Spleen (tissue), 11 donors: ENCODE results near the gene PNPLA2. TPM values are rescaled to one million over a fixed set of nuclear protein-coding genes. Genes with fewer than 3 reads are reported as not detected.

Source experiments
- DNase-seq: peaks from one replicate; pipeline ENCODE4 v3.0.0-alpha.2; 2020
- H3K27ac ChIP-seq, 8 donors: fragments of 200-600 bp; sonication (generic) in 7 of 8; 1 replicate in 4 of 8; 2 replicates in 4 of 8; pipeline versions ENCODE4 v1.5.0 to v1.8.0; 2016 to 2021; ENCODE audit warnings: inconsistent platforms in 4 of 8, mild to moderate bottlenecking in 4 of 8, moderate library complexity in 1 of 8
- H3K27me3 ChIP-seq, 7 donors: fragments of 200-600 bp; sonication (generic) in 6 of 7; replicated peaks in 1 of 7; 1 replicate in 4 of 7; 2 replicates in 3 of 7; pipeline versions ENCODE4 v1.5.0 to v1.8.0; 2016 to 2021; ENCODE audit warnings: inconsistent platforms in 3 of 7, mild to moderate bottlenecking in 1 of 7
- H3K36me3 ChIP-seq, 6 donors: fragments of 200-600 bp; sonication (generic) in 5 of 6; 1 replicate in 4 of 6; 2 replicates in 2 of 6; pipeline versions ENCODE4 v1.5.0 to v1.8.0; 2016 to 2021; ENCODE audit warnings: inconsistent platforms in 2 of 6
- H3K4me1 ChIP-seq, 6 donors: fragments of 200-600 bp; sonication (generic) in 5 of 6; 1 replicate in 3 of 6; 2 replicates in 3 of 6; pipeline versions ENCODE4 v1.5.0 to v1.8.0; 2016 to 2021; ENCODE audit warnings: inconsistent platforms in 3 of 6
- H3K4me3 ChIP-seq, 8 donors: fragments of 200-600 bp; sonication (generic) in 7 of 8; 1 replicate in 4 of 8; 2 replicates in 4 of 8; pipeline versions ENCODE4 v1.5.0 to v1.8.0; 2016 to 2021; ENCODE audit warnings: inconsistent platforms in 4 of 8, mild to moderate bottlenecking in 4 of 8, moderate library complexity in 2 of 8
- H3K9me3 ChIP-seq, 8 donors: fragments of 200-600 bp; sonication (generic) in 7 of 8; 1 replicate in 4 of 8; 2 replicates in 4 of 8; pipeline versions ENCODE4 v1.5.0 to v1.8.0; 2016 to 2021; ENCODE audit warnings: inconsistent platforms in 4 of 8
- CTCF ChIP-seq, 11 experiments: fragments of 200-600 bp in 7 of 11; fragments of 450-650 bp in 4 of 11; sonication (generic) in 4 of 11; IDR thresholded peaks in 8 of 11; conservative IDR thresholded peaks in 3 of 11; 1 replicate in 7 of 11; 2 replicates in 4 of 11; pipeline versions ENCODE4 v1.4.0 to v1.8.0; 2016 to 2021; ENCODE audit warnings: antibody characterized with exemption in 11 of 11, inconsistent platforms in 4 of 11, mild to moderate bottlenecking in 1 of 11
- POLR2A ChIP-seq, 3 donors: fragments of 450-650 bp; IDR thresholded peaks; one replicate each; pipeline ENCODE4 v1.5.1; 2017; ENCODE audit warnings: antibody characterized with exemption in 3 of 3, mild to moderate bottlenecking in 1 of 3
- POLR2AphosphoS5 ChIP-seq, 3 donors: sonication (generic); formaldehyde crosslinking; IDR thresholded peaks; one replicate each; pipeline ENCODE4 v1.5.1; 2017; ENCODE audit warnings: antibody characterized with exemption in 3 of 3
- WGBS, 5 donors: extraction: QIAGEN DNeasy Blood & Tissue Kit in 3 of 5; methylation state at CpG; one replicate each; pipeline versions ENCODE4 v1.1.5 to v1.1.7; 2013 to 2018; 5-methylcytosine and 5-hydroxymethylcytosine counted together
- intact Hi-C: fragments of 100-400 bp; cut with DNase I; formaldehyde crosslinking; loops from one replicate; pipeline ENCODE4 v1.15.0; 2023; ENCODE audit warnings: low total_unique reads
- polyA plus RNA-seq, 3 donors: library from polyadenylated mRNA; stranded (reverse); fragments of 200-250 nt; gene quantifications; one replicate each; pipeline ENCODE4 v1.2.1, GENCODE V29; 2013
- total RNA-seq, 7 donors: library from RNA; depleted of rRNA in 3 of 7; stranded (reverse); fragments of >200 nt in 3 of 7; fragmentation: NEBNext Ultra II Directional in 4 of 7; extraction: Animal tissue kit (Norgen Biotek cat#: 25700) in 4 of 7; gene quantifications; one replicate each; pipeline versions ENCODE4 v1.1.0 to v1.2.1, GENCODE V29; 2016 to 2021
- donor health status: healthy with polysubstance abuse.
- donor health status: DM: no; HTN: no; CAD: no; lungs with moderate emphysema.
- donor health status: DM: no; HTN: no; CAD: no.
- donor health status: Bipolar disorder and iron deficiency.
- donor health status: healthy.
- donor health status: DM: no; HTN: no; CAD: no.
- donor health status: DM: yes; HTN: yes; CAD: no.

Gene PNPLA2
- total and polyA plus RNA-seq, 10 donors: 46.3 to 131 (median 107) TPM

GRCh38 chr11:795634-796564, 22.8 kb upstream of the PNPLA2 start:
- TF ChIP-seq POLR2AphosphoS5 (IDR thresholded peaks at IDR 0.05): peak; percentile 71 to 78 (median 77)
- TF ChIP-seq POLR2A (IDR thresholded peaks at IDR 0.05): no peak
- no peak for TF ChIP-seq CTCF (IDR thresholded peaks at IDR 0.05 in 8 of 11, conservative IDR thresholded peaks at IDR 0.05 in 3 of 11)
- no peaks in the 10 kb centered on the region for H3K9me3 ChIP-seq
- peak overlapping the region; percentile 78 to 96 (median 89) for H3K27ac ChIP-seq
- H3K36me3 ChIP-seq: peaks cover 0 to 59% (median 32%) of the 10 kb centered on the region in 6 donors
- peak overlapping the region; percentile 46 to 96 (median 92) for H3K4me3 ChIP-seq
- intact Hi-C loops: no loop called here
- peak; percentile 94 for DNase-seq
- H3K4me1 ChIP-seq: peaks cover 15 to 49% (median 42%) of the 10 kb centered on the region in 6 donors
- 3 to 7% (median 4%) methylated on average over 12 to 26 of the region's 26 CpGs for WGBS, 5 donors
- H3K27me3 ChIP-seq: peaks cover 0 to 2% (median 0%) of the 10 kb centered on the region in 7 donors

GRCh38 chr11:796565-797295, 22.0 kb upstream of the PNPLA2 start:
- Histone ChIP-seq H3K9me3 (no peaks in the 10 kb centered on the region), H3K4me1 (peaks cover 15 to 53% (median 43%) of the 10 kb centered on the region in 6 donors), H3K27me3 (no peaks in the 10 kb centered on the region), H3K27ac (peak overlapping the region; percentile 78 to 96 (median 89)), H3K36me3 (peaks cover 0 to 59% (median 25%) of the 10 kb centered on the region in 6 donors), H3K4me3 (peak overlapping the region; percentile 46 to 96 (median 92))
- 22 to 37% (median 25%) methylated on average over 12 to 18 of the region's 18 CpGs for WGBS, 5 donors
- DNase-seq: peak; percentile 85
- no peak for TF ChIP-seq POLR2AphosphoS5 (IDR thresholded peaks at IDR 0.05)
- no peak for TF ChIP-seq POLR2A (IDR thresholded peaks at IDR 0.05)
- no peak for TF ChIP-seq CTCF (IDR thresholded peaks at IDR 0.05 in 8 of 11, conservative IDR thresholded peaks at IDR 0.05 in 3 of 11)
- intact Hi-C loops: no loop called here

DNA sequence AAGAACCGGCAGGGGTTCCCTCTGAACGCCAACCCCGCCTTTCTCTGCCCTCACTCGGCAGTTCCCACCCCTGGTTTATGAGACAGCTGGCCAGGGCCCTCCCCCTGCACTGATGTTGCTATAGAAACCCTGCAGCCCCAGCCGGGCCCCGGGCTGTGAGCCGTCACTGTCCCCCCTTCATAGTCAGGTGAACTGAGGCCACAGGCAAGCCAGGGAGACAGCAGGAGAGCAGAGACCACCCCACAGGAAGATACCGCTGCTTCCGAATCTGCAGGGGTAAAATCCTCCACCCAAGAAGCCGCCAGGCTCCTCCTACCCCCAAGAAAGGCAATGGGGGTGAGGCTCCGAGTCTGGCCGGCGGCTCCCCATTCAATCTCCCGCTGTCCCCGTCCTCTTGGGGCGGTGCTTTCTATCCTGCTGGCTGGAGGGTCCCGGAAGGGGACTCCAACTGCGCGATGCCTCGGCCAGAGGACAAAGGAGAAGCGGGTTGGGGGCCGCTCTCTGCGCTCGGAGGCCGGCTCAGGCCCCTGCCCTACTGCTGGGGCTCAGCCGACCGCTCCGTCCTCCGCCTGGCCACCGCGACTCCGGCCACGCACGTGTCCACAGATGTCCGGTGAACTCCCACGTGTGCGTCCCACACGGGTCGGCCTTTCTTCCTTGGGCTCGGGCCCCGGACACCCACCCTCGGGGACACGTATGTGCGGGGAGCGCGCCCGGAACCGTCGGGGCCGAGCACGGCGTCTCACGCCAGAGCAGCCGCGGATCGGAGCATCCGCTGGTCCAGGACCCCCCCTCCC, 21.2 kb upstream of the PNPLA2 start:
- Histone ChIP-seq H3K27ac (peak overlapping the region; percentile 78 to 96 (median 89)), H3K4me1 (peaks cover 15 to 58% (median 44%) of the 10 kb centered on the region in 6 donors), H3K27me3 (no peaks in the 10 kb centered on the region), H3K4me3 (peak overlapping the region; percentile 44 to 96 (median 92)), H3K9me3 (no peaks in the 10 kb centered on the region), H3K36me3 (peaks cover 0 to 59% (median 19%) of the 10 kb centered on the region in 6 donors)
- peak; percentile 95 for DNase-seq
- peak; percentile 51 to 83 (median 69) for TF ChIP-seq POLR2AphosphoS5 (IDR thresholded peaks at IDR 0.05)
- no peak for TF ChIP-seq CTCF (IDR thresholded peaks at IDR 0.05 in 8 of 11, conservative IDR thresholded peaks at IDR 0.05 in 3 of 11)
- TF ChIP-seq POLR2A (IDR thresholded peaks at IDR 0.05): peak in 1 of 3 donors; percentile 13
- WGBS, 5 donors: 0 to 1% (median 0%) methylated on average over 29 to 57 of the region's 57 CpGs; no CpG with 5 or more reads in 1 of the 5 donors
- intact Hi-C loops: no loop called here
